DOHH2 (cell line): ENCODE results near the gene WWOX.

Experiments
- H3F3A ChIP-seq: fragments of 200-600 bp; sonication (generic), shearing (Covaris generic); 2 replicates; pipeline ENCODE4 v1.6.0; 2016; ENCODE audit warnings: antibody characterized with exemption, mild to moderate bottlenecking; ENCODE audit not compliant: control insufficient read depth, insufficient read depth
- H3K27ac ChIP-seq: fragments of 200-600 bp; sonication (generic); 2 replicates; pipeline ENCODE4 v1.5.1; 2014; ENCODE audit warnings: low read depth, mild to moderate bottlenecking, low read length, moderate library complexity
- H3K27me3 ChIP-seq: fragments of 200-600 bp; sonication (generic); 2 replicates; pipeline ENCODE4 v1.6.1; 2014; ENCODE audit warnings: mild to moderate bottlenecking, low read length, mixed read lengths; ENCODE audit not compliant: control insufficient read depth
- H3K36me3 ChIP-seq: fragments of 200-600 bp; sonication (generic); 2 replicates; pipeline ENCODE4 v1.6.1; 2014; ENCODE audit warnings: mild to moderate bottlenecking, low read length, moderate library complexity, mixed read lengths; ENCODE audit not compliant: control insufficient read depth
- H3K4me1 ChIP-seq: fragments of 200-600 bp; sonication (generic); 2 replicates; pipeline ENCODE4 v1.6.1; 2014; ENCODE audit warnings: mild to moderate bottlenecking, low read length, mixed read lengths; ENCODE audit not compliant: control insufficient read depth
- H3K4me2 ChIP-seq: fragments of 200-600 bp; sonication (generic); 2 replicates; pipeline ENCODE4 v1.6.0; 2014; ENCODE audit warnings: mild to moderate bottlenecking, low read length, moderate library complexity
- H3K4me3 ChIP-seq: fragments of 200-600 bp; sonication (generic); 2 replicates; pipeline ENCODE4 v1.5.1; 2014; ENCODE audit warnings: mild to moderate bottlenecking, low read length, mixed read lengths
- H3K79me2 ChIP-seq: fragments of 200-600 bp; sonication (generic); 2 replicates; pipeline ENCODE4 v1.6.1; 2014; ENCODE audit warnings: mild to moderate bottlenecking, low read length, mixed read lengths; ENCODE audit not compliant: control insufficient read depth
- H3K9me2 ChIP-seq: fragments of 200-600 bp; sonication (generic); replicated peaks from 2 replicates; pipeline ENCODE4 v1.6.1; 2014; ENCODE audit warnings: mild to moderate bottlenecking, low read length, mixed read lengths; ENCODE audit not compliant: control insufficient read depth
- H3K9me3 ChIP-seq: fragments of 200-600 bp; sonication (generic); 2 replicates; pipeline ENCODE4 v1.6.1; 2014; ENCODE audit warnings: antibody characterized with exemption, low read length, mixed read lengths; ENCODE audit not compliant: control insufficient read depth, insufficient read depth
- H4K20me1 ChIP-seq: fragments of 200-600 bp; sonication (generic); 2 replicates; pipeline ENCODE4 v1.6.0; 2014; ENCODE audit warnings: low read depth, mild to moderate bottlenecking, antibody characterized with exemption, low read length, moderate library complexity; ENCODE audit not compliant: control insufficient read depth, insufficient read depth
- EZH2phosphoT487 ChIP-seq: fragments of 200-600 bp; sonication (generic); IDR thresholded peaks from 2 replicates; pipeline ENCODE4 v1.6.1; 2017; ENCODE audit warnings: borderline replicate concordance, mild to moderate bottlenecking, antibody characterized with exemption, low read length, moderate library complexity, mixed read lengths
- TF ChIP-seq, protein P1 (sequence below): fragments of 200-600 bp; sonication (generic); IDR thresholded peaks from one replicate; pipeline ENCODE4 v1.5.1; 2014; ENCODE audit warnings: antibody characterized with exemption, mild to moderate bottlenecking, low read depth, low read length; ENCODE audit not compliant: poor library complexity, severe bottlenecking

The WWOX gene

DNA sequence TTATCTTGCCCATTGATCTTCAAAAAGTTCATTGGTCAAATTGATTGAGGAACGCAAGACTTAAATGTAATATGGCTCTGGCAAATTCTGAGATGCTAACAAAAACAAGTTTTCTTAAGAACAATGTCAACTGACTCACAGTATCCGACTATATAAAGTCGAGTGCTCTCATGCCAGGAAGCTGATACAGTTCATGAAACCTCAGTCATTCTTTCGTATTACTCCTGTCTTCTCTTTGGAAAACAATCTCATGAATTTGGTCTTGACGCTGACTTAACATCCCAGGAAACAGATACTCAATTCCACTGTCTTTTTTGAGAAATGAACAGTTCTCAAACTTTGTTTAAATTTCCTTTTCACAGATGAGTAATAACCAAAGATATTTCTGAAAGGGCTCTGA lies 796.2 kb downstream of the WWOX start:
- no peaks in the 10 kb centered on the region for H3F3A ChIP-seq
- H3K9me2 ChIP-seq: no peaks in the 10 kb centered on the region
- H3K27ac ChIP-seq: no peak overlapping the region
- no peaks in the 10 kb centered on the region for H4K20me1 ChIP-seq
- H3K4me1 ChIP-seq: no peaks in the 10 kb centered on the region
- H3K36me3 ChIP-seq: no peaks in the 10 kb centered on the region
- H3K9me3 ChIP-seq: no peaks in the 10 kb centered on the region
- H3K79me2 ChIP-seq: no peaks in the 10 kb centered on the region
- TF ChIP-seq, protein P1, sequence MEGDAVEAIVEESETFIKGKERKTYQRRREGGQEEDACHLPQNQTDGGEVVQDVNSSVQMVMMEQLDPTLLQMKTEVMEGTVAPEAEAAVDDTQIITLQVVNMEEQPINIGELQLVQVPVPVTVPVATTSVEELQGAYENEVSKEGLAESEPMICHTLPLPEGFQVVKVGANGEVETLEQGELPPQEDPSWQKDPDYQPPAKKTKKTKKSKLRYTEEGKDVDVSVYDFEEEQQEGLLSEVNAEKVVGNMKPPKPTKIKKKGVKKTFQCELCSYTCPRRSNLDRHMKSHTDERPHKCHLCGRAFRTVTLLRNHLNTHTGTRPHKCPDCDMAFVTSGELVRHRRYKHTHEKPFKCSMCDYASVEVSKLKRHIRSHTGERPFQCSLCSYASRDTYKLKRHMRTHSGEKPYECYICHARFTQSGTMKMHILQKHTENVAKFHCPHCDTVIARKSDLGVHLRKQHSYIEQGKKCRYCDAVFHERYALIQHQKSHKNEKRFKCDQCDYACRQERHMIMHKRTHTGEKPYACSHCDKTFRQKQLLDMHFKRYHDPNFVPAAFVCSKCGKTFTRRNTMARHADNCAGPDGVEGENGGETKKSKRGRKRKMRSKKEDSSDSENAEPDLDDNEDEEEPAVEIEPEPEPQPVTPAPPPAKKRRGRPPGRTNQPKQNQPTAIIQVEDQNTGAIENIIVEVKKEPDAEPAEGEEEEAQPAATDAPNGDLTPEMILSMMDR: no peak
- no peak for TF ChIP-seq EZH2phosphoT487
- H3K4me2 ChIP-seq: no peak overlapping the region
- H3K27me3 ChIP-seq: no peaks in the 10 kb centered on the region
- H3K4me3 ChIP-seq: no peak overlapping the region

DNA sequence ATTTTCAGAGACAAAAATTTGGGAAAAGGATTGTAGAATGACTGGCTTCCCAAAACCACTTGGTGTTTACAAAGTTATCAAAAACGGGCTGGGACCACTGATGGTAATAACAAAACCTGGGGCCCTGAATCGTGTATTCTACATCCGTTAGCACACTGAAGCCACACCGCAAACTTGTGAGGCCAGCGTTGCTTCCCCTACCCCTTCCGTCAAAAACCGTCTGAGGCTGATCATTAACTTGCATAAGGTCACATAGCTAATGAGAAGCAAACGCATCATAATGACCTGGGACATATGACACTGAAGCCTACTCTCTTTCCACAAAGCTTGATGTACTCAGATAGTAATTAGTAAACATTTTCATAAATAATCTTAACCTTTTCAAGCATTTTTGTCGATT lies 796.8 kb downstream of the WWOX start:
- Histone ChIP-seq H3K36me3 (no peaks in the 10 kb centered on the region), H3K4me1 (no peaks in the 10 kb centered on the region), H3K9me3 (no peaks in the 10 kb centered on the region), H3K79me2 (no peaks in the 10 kb centered on the region), H3K4me3 (no peak overlapping the region), H3F3A (no peaks in the 10 kb centered on the region), H3K9me2 (no peaks in the 10 kb centered on the region), H4K20me1 (no peaks in the 10 kb centered on the region), H3K4me2 (no peak overlapping the region), H3K27me3 (no peaks in the 10 kb centered on the region), H3K27ac (no peak overlapping the region)
- TF ChIP-seq, protein P1: no peak
- no peak for TF ChIP-seq EZH2phosphoT487

DNA sequence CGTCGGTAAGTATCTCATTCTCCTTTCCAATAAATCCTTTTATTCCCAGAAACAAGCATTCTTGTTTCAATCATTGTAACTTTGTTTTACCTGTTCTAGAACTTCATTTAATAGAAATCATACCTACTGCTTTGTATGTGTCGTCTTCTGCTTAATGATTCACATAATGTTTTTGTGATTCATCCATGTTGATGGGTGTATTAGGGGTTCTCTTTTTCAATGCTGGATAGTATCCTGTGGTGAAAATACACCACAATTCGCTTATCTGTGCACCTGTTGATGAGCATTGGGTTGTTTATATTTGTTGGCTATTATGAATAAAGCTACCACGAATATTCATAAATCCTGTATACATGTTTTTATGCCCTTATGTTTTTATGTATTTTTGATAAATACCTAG lies 797.8 kb downstream of the WWOX start:
- Histone ChIP-seq H3F3A (no peaks in the 10 kb centered on the region), H3K79me2 (no peaks in the 10 kb centered on the region), H4K20me1 (no peaks in the 10 kb centered on the region), H3K4me3 (no peak overlapping the region), H3K36me3 (no peaks in the 10 kb centered on the region), H3K27me3 (no peaks in the 10 kb centered on the region), H3K9me2 (no peaks in the 10 kb centered on the region), H3K4me2 (no peak overlapping the region), H3K4me1 (no peaks in the 10 kb centered on the region), H3K27ac (no peak overlapping the region), H3K9me3 (no peaks in the 10 kb centered on the region)
- TF ChIP-seq, protein P1: no peak
- TF ChIP-seq EZH2phosphoT487: no peak
